MCF 10A (cell line): ENCODE results near the gene ISL2. TPM values are rescaled to one million over a fixed set of nuclear protein-coding genes. Genes with fewer than 3 reads are reported as not detected.

ENCODE experiments used
- BruUV-seq: library from RNA; stranded (reverse); fragments of 400-500 nt; replicated peaks from 2 replicates; lab custom pipeline; 2021; lab: Mats Ljungman, UMichigan
- CTCF ChIA-PET: fragments of 300-600 bp; sonication (Branson Sonifier 250); formaldehyde crosslinking; extraction: SDS; loops from one replicate; lab custom pipeline; 2021; ENCODE audit warnings: antibody characterized with exemption, inconsistent platforms; lab: Yijun Ruan, JAX
- POLR2A ChIA-PET: fragments of 300-600, 350-650 bp; sonication (Branson Sonifier 250); formaldehyde crosslinking; extraction: SDS; loops from one replicate; lab custom pipeline; 2020; ENCODE audit warnings: antibody characterized with exemption, inconsistent platforms; lab: Yijun Ruan, JAX
- DNase-seq: peaks from one replicate; pipeline ENCODE4 v3.0.0-alpha.2; 2018; ENCODE audit not compliant: unreplicated experiment
- H3K27ac Mint-ChIP-seq: one replicate; pipeline ENCODE4 v1.8.0; 2022; ENCODE audit warnings: mild to moderate bottlenecking, low read depth, mixed read lengths; ENCODE audit not compliant: unreplicated experiment
- H3K27me3 Mint-ChIP-seq: one replicate; pipeline ENCODE4 v1.8.0; 2022; ENCODE audit warnings: mixed read lengths; ENCODE audit not compliant: insufficient read depth, unreplicated experiment
- H3K36me3 Mint-ChIP-seq: one replicate; pipeline ENCODE4 v1.8.0; 2022; ENCODE audit warnings: mild to moderate bottlenecking, moderate library complexity, mixed read lengths; ENCODE audit not compliant: insufficient read depth, unreplicated experiment
- H3K4me1 Mint-ChIP-seq: one replicate; pipeline ENCODE4 v1.8.0; 2022; ENCODE audit warnings: mixed read lengths; ENCODE audit not compliant: insufficient read depth, unreplicated experiment
- H3K4me3 Mint-ChIP-seq: one replicate; pipeline ENCODE4 v1.8.0; 2022; ENCODE audit warnings: mild to moderate bottlenecking, moderate library complexity, mixed read lengths; ENCODE audit not compliant: unreplicated experiment
- H3K9me3 Mint-ChIP-seq: one replicate; pipeline ENCODE4 v1.8.0; 2022; ENCODE audit warnings: mixed read lengths; ENCODE audit not compliant: unreplicated experiment
- intact Hi-C: fragments of 100-400 bp; cut with micrococcal nuclease; formaldehyde crosslinking; loops from 2 replicates; pipeline ENCODE4 v1.14.1; 2022
- total RNA-seq: library from RNA; stranded (reverse); gene quantifications from 2 replicates; pipeline ENCODE4 v1.2.3, GENCODE V29; 2022
- TF ChIP-seq, protein P1 (sequence below): fragments of 200-600 bp; IDR thresholded peaks from one replicate; pipeline ENCODE4 v1.8.0; 2022; ENCODE audit warnings: antibody characterized with exemption, mild to moderate bottlenecking; ENCODE audit not compliant: unreplicated experiment

Gene ISL2
- total RNA-seq, 1 experiment from 2014 or later: not detected

DNA sequence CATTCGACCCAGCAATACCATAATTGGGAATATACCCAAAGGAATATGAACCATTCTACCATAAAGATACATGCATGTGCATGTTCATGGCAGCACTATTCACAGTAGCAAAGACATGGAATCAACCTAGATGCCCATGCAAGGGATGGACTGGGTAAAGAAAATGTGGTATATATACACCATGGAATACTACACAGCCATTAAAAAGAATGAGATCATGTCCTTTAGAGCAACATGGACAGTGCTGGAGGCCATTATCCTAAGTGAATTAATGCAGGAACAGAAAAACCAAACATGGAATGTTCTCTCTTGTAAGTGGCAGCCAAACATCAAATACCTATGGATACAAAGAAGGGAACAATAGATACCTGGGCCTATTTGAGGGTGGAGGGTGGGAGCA is 32.7 kb upstream of the ISL2 start:
- H3K27me3 Mint-ChIP-seq: no peaks in the 10 kb centered on the region
- ChIA-PET POLR2A (no interaction called here), CTCF (no interaction called here)
- no TSS peak for BruUV-seq
- no peaks in the 10 kb centered on the region for H3K9me3 Mint-ChIP-seq
- TF ChIP-seq, protein P1, sequence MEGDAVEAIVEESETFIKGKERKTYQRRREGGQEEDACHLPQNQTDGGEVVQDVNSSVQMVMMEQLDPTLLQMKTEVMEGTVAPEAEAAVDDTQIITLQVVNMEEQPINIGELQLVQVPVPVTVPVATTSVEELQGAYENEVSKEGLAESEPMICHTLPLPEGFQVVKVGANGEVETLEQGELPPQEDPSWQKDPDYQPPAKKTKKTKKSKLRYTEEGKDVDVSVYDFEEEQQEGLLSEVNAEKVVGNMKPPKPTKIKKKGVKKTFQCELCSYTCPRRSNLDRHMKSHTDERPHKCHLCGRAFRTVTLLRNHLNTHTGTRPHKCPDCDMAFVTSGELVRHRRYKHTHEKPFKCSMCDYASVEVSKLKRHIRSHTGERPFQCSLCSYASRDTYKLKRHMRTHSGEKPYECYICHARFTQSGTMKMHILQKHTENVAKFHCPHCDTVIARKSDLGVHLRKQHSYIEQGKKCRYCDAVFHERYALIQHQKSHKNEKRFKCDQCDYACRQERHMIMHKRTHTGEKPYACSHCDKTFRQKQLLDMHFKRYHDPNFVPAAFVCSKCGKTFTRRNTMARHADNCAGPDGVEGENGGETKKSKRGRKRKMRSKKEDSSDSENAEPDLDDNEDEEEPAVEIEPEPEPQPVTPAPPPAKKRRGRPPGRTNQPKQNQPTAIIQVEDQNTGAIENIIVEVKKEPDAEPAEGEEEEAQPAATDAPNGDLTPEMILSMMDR: no peak
- no peak for DNase-seq
- H3K4me1 Mint-ChIP-seq: peaks cover 7% of the 10 kb centered on the region
- H3K36me3 Mint-ChIP-seq: peaks cover 5% of the 10 kb centered on the region
- intact Hi-C loops: no loop called here
- no peak overlapping the region for H3K27ac Mint-ChIP-seq
- no peak overlapping the region for H3K4me3 Mint-ChIP-seq

DNA sequence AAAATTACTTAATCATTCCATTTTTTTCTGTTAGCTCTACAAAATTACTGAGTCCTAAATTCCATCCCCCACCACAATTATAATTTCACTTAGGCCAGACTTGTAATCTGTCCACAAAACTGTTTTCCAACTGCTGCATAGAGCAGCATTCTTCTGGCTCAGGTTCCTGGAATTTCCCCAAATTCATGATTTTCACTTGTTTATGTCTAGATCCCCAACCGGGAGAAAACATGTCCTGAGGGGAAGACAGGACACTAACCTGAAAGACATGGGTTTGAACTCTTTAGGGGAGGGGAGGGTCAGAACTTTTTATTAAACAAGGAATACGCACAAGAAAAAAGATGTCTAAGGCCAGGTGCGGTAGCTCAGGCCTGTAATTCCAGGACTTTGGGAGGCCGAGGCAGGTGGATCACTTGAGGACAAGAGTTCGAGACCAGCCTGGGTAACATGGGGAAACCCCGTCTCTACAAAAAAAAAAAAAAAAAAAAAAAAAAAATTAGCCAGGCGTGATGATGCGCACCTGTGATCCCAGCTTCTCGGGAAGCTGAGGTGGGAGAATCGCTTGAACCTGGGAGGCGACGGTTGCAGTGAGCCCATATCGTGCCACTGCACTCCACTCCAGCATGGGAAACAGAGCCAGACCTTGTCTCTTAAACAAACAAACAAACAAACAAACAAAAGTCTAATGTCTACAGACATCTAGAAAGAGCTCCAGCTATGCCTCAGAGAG is 26.8 kb upstream of the ISL2 start:
- Mint-ChIP-seq H3K9me3 (no peaks in the 10 kb centered on the region), H3K36me3 (no peaks in the 10 kb centered on the region), H3K4me1 (peaks cover 24% of the 10 kb centered on the region), H3K27ac (no peak overlapping the region), H3K27me3 (no peaks in the 10 kb centered on the region), H3K4me3 (peak overlapping the region; percentile 76)
- TF ChIP-seq, protein P1: no peak
- ChIA-PET POLR2A (interaction anchor here (0.6 to 1.2 kb wide), 5 partner anchors 11 to 159 kb away, joined by 3 to 4 read pairs (median 3); no protein-coding TSS in a partner anchor), CTCF (interaction anchor here (0.6 kb wide), 1 partner anchor 19 kb away, joined by 5 read pairs; no protein-coding TSS in a partner anchor)
- intact Hi-C loops: loop anchor here (2.0 kb wide), 1 partner anchor 21 kb away; no protein-coding TSS in a partner anchor
- BruUV-seq: no TSS peak
- DNase-seq: peak; percentile 27

DNA sequence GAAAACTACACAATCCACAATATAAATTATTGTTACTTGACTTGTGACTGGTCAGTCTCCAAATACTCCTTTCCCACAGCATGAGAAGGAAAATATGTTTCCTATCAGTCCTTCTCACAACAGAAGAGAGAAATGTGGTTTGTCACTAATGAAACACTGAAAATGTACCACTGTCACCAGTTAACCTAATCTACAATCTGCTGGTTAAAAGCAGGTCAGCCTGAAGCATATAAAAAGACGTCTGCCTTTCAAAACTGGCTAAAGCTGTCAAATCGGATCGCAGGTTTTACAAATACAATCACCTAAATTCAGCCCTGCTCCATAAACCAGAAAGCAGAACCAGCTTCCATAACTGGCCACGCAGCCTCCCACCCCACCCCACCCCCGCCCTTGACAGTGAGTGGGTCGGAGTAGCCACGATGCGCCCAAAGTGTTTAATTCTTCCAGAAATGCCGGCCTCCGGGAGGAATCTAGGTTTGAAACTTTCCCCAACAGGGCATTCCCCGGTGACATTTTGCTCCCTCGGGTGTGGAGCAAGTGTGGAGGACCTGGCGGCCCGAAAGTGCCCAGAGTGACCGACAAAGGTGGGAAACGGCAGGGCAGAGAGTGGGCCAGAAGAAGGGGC is 26.0 kb upstream of the ISL2 start:
- TSS peak; percentile 46 for BruUV-seq
- ChIA-PET POLR2A (interaction anchor here (0.6 to 1.6 kb wide), 7 partner anchors 11 to 1099 kb away, joined by 3 to 7 read pairs (median 3); partner anchors contain the start of gene RCN2), CTCF (interaction anchor here (0.6 to 1.2 kb wide), 2 partner anchors 18 to 21 kb away, joined by 5 to 6 read pairs; no protein-coding TSS in a partner anchor)
- no peaks in the 10 kb centered on the region for H3K27me3 Mint-ChIP-seq
- TF ChIP-seq, protein P1: no peak
- peak; percentile 9 for DNase-seq
- peak overlapping the region; percentile 76 for H3K4me3 Mint-ChIP-seq
- intact Hi-C loops: loop anchor here (2.0 kb wide), 1 partner anchor 20 kb away; no protein-coding TSS in a partner anchor
- H3K36me3 Mint-ChIP-seq: no peaks in the 10 kb centered on the region
- no peaks in the 10 kb centered on the region for H3K9me3 Mint-ChIP-seq
- peak overlapping the region; percentile 3 for H3K27ac Mint-ChIP-seq
- H3K4me1 Mint-ChIP-seq: peaks cover 24% of the 10 kb centered on the region
